SKM-1 (cell line): Measurements from ENCODE around the gene CCDC83.
A peak's percentile ranks its signal among the peaks of the same experiment; 100 is the strongest.
"Not testable (repeated sequence)": the region's sequence is repeated elsewhere in the genome, so short reads cannot be mapped to it uniquely, and the experiment has no call there.

Source experiments
- DNase-seq: peaks from one replicate; lab custom pipeline; 2025; ENCODE audit not compliant: unreplicated experiment; lab: John Stamatoyannopoulos, UW

The CCDC83 gene

DNA sequence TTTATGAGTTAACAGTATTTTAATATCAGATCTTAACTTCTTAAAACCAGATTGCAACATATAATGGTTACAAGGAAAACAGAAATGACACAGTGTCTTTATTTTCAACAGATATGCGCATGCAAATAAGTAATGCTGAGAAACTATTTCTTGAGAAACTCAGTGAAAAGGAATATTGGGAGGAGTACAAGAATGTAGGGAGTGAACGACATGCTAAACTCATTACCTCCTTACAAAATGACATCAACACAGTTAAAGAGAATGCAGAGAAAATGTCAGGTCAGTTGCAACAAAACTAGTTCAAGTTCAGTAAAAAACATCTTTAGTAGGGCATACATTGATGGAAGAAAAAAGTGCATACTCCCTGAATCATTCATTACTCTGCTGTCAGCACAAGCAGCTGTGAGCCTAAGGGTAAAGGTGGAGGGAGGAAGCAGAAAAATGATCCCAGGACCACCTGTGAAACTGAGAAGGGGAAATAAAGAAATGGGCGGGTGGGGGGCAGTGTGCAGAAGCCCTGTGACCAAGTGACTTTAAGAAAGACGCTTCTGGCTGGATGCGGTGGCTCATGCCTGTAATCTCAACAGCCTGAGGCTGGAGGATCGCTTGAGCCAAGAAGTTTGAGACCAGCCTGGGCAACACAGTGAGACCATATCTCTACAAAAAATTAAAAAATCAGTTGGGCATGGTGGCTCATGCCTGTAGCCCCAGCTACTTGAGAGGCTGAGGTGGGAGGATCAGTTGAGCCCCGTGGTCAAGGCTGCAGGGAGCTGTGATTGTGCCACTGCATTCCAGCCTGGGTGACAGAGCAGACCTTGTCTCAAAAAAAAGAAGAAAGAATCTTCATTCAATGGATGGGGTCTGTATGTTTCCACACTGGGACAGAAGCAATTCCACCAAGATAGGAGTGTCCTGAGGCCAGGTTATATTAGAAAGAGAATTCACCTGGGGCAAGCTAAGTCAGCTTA, 31.2 kb downstream of the CCDC83 start:
- no peak for DNase-seq

DNA sequence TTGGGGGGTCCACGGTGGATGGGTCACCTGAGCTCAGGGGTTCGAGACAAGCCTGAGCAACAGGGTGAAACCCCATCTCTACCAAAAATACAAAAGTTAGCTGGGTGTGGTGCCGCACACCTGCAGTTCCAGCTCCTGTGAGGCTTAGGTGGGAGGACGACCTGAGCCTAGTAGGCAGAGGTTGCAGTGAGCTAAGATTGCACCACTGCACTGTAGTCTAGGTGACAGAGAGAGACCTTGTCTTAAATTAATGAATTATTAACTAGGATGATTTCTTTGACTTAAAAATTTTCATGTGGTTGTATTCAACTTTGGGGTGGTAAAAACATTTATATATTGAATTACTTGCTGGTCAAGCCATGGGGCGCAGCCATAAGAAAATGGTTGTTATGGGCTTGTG, 33.9 kb downstream of the CCDC83 start:
- DNase-seq: no peak

DNA sequence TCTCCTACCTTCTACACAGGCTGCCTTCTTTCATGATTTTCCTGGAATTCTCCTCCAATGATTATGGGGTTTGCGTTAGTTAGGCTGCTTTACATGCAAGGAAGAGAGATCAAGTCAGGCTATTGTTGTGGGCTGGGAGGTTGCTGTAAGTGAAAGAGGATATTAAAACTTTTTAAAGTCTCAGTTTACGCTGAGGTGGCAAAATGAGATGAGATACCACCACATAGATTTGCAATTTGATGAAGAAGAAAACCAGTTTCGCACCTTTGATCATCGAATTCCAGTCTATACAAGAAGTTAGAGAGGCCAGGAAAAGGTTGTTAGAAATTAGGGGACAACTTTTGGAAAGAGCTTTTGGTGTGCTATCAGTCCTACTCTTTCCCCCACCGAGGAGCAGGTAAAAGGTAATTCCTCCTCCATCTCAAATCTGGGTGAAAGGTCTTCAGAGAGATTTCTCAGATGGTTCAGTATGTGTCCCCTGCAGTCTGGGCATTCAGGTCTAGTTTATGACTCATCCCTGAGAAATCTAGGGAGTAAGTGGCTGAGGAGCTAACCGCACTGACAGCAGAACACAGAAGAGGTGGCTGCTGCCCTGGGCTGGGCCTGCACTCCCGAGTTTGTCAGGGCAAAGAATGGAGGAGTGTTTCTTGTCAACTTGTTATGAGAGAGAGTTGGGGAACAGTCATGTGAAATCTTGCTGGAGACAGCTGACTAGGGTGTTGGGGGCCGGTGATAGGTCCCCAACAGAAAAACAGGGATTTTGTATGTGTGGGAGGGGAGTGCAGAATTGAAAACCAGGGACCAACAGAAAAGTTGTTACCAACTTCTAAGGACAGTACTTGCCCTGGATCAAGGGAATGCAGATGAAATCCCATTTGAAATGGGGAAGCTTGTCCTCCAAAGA, 34.7 kb downstream of the CCDC83 start:
- no peak for DNase-seq

DNA sequence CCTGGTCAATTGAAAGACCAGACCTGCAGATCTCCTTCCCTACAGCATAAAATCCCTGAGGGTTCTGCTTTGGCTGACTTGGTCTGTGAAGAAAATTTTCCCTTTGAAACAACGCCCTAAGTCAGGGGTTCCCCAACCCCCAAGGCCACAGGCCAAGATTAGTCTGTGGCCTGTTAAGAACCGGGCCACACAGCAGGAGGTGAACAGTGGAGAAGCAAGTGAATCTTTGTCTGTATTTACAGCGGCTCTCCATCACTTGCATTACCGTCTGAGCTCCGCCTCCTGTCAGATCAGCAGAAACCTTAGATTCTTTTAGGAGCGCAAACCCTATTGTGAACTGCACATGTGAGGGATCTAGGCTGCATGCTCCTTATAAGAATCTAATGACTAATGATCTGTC, 38.2 kb downstream of the CCDC83 start:
- no peak for DNase-seq

DNA sequence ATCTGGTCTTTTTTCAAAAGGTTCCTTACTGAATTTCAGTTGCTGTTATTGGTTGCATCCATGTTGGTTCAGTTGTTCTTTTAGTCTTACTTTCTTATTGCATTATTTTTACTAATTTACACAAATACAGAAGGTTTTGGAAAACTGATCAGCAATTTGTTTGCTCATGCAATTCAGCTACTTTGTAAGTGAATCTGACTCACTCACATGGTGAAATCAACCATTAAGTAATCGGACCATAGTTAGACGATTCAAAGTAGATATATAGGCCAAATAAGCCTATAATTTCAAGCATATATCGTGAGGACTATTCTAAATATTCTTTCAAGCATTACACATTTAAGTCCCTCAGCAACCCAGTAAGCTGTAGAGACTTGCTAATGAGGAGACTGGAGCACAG, 41.7 kb downstream of the CCDC83 start:
- no peak for DNase-seq

DNA sequence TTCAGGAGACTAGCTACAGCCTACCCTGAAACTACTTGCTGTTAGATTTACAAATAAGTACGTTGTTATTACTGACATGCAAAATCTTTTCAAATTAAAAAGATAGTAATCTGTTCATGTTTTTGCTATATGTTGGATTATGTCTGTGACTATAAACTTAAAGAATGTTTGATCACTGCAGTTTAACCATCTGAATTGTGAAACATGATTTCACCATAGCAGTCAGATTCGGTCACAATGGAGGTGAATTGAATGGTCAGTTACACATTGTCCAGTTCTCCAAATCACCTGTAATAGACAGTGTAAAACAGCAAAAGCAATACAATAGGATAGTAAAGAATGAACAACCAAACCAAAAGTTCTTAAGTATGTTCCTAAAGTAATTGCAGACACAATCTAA, 43.3 kb downstream of the CCDC83 start:
- no peak for DNase-seq

DNA sequence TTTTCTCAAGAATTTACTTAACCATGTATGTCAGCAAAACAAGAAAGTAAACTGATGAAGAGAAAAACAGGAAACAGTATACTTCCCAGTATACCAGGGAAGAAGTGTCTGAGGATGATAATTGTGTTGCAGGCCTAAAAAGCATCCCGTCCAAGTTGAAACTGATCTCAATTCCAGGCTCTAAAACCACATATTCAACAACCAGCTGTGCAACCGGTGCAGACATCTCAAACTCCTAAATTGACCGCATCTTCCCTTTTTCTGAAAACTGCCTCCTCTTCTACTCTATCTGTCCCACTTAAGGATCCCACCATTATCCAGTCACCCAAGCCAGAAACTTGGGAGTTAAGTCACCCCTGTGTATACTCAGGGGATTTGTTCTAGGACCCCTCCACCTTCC, 47.2 kb downstream of the CCDC83 start:
- DNase-seq: no peak

DNA sequence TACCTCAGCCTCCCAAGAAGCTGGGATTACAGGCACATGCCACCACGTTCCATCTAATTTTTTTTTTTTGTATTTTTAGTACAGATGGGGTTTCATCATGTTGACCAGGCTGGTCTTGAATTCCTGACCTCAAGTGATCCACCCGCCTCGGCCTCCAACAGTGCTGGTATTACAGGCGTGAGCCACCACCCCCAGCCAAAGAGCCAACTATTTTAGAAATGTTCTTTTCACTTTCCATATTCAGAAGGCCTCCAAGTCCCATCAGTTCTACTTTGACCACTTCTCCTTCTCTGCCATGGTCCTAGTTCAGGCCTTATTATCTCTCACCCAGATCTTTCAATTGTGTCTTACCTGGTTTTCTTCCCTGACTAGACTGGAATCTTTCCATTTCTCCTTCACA, 48.2 kb downstream of the CCDC83 start:
- DNase-seq: no peak

DNA sequence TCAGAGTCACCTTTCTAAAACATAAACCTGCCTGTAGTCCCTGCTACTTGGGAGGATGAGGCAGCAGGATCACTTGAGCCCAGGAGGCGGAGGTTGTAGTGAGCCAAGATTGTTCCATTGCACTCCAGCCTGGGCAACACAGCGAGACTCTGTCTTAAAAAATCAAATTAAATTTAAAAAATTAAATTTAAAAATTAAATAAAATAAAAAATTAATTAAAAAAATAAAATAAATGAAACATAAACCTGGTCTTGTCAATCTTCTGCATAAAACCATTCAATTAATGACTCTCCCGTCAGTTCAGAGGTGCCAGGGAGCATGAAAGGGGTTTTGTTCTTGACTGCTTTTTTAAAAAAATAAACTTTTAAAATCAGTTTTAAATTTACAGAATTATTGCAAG, 48.6 kb downstream of the CCDC83 start:
- DNase-seq: no peak

DNA sequence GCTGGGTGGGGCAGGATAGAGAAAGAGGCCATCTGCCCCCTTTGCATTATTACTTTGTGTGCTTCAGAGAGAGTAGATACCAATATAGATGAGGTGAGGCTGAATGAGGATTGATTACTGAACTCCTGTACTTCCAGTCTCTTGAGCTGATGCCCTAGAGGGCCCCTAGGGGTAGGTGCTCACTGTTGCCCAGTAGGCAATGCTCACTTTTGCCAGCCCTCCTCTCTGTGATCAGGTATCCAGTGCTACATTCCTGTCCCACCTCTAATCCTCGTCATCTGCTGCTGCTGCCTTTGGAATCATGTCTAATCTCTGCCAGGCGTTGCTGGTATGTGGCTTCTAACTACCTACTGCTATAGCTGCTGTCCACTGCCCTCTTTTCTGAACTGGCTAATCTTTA, 57.2 kb downstream of the CCDC83 start:
- no peak for DNase-seq

DNA sequence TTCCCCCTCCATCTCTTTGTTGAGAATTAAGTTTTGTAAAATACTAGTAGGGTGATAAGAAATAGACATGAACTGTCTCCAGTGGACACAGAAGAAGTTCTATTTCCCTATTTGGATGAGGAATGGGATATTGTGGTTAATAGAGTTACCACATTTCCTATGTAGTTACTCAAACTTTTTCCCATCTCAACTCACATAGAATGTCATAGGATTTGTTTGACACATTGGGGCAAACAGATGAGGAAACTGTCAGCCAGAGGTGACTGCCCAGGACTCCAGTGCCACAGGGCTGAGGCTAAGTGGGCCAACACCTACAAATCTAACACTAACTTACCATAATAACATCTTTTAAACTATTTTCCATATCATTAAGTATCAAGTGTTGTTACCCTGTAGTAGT, 58.3 kb downstream of the CCDC83 start:
- peak; percentile 11 for DNase-seq

DNA sequence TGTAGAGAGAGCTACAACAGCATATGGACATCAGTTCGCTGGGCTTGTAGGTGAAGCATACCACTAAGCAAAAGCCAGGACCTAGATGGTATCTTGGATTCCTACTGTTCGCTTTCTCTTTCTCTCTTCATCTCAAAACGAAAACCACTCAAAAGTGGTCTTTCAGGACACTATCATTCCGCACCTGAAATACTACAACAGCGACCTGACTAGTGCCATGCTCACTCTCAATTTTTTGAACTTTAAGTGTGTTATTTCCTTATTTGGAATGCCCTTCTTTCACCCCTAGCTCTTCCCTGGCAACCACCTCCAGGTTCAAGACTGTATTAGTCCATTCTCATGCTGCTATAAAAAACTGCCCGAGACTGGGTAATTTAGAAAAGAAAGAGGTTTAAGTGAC, 59.2 kb downstream of the CCDC83 start:
- no peak for DNase-seq

DNA sequence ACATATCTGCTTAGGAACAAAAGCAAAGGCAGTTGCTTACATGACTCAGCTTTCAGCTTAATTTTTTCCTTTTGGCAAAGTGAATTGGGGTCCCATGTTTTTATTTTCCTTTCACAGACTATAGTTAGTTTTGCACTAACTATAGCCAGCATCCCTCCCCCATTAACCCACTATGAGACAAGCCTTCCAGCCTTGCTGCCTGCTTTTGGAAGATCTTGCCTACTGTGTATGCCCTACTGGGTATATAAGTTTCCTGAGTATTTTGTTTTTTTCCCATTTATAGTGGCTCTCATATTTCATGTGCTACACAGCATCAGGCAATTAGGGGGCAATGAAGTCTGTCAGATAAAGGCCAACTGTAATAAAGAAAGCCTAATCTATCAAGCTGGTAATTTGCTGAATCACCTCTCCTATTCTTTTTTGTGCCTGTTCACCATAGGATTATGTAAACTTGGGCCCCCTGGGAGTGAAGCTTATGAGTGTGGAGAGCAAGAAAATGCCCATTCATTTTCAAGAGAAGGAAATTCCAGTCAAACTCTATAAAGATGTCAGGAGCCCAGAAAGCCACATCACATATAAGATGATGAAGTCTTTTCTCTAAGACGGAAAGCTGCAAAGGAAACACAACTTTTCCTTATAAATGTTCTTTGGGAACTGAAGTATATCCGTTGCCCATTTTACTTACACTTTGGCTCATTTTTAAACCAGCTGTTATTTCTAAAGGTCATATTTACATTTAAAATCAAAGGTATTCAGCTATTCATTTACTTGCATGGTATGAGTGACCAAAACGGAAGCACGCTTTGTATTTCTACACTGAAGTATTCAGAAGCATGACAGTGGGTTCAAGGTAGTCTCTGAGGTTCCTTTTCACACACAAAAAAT, 64.0 kb downstream of the CCDC83 start:
- no peak for DNase-seq

DNA sequence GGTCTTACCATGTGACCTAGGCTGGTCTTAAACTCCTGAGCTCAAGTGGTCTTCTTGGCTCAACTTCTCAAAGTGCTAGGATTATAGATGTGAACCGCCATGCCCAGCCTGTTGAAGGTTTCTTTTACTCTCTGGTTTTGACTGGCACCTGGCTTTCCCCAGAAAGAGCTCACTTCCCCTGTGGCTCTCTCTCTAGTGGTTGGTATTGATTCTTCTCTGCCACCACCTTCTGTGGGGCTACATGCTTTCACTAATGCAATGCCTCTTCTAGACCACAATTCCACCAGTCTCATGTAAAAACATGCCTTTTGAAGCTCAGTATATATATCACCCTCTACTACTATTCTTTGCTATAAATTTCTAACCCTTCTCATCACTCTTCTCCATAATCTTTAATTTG, 67.2 kb downstream of the CCDC83 start:
- no peak for DNase-seq

DNA sequence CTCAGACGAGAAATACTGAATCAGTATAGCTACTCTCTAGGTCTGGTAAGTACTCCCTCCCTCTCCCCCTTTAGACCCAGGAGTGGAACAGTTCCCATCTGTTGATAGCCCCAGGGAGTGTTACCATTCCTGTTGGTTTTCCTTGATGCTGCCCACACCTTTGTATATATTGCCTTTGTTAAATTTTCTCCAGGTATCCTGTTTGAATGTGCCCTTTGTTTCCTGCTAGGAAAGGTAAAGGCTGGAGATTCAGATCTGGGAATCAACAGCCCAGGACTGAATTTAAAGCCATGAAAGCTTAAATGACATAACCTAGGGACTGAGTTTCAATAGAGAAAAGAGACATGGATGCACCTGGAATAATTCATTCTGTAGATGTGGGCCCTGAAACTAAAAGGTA, 68.3 kb downstream of the CCDC83 start:
- no peak for DNase-seq

DNA sequence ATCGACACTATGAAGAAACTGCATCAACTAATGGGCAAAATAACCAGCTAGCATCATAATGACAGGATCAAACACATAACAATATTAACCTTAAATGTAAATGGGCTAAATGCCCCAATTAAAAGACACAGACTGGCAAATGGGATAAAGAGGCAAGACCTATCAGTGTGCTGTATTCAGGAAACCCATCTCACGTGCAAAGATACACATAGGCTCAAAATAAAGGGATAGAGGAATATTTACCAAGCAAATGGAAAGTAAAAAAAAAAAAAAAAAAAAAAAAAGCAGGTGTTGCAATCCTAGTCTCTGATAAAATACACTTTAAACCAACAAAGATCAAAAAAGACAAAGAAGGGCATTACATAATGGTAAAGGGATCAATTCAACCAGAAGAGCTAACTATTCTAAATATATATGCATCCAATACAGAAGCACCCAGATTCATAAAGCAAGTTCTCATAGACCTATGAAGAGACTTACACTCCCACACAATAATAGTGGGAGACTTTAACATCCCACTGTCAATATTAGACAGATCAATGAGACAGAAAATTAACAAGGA, 71.6 kb downstream of the CCDC83 start:
- DNase-seq: not testable (repeated sequence)

DNA sequence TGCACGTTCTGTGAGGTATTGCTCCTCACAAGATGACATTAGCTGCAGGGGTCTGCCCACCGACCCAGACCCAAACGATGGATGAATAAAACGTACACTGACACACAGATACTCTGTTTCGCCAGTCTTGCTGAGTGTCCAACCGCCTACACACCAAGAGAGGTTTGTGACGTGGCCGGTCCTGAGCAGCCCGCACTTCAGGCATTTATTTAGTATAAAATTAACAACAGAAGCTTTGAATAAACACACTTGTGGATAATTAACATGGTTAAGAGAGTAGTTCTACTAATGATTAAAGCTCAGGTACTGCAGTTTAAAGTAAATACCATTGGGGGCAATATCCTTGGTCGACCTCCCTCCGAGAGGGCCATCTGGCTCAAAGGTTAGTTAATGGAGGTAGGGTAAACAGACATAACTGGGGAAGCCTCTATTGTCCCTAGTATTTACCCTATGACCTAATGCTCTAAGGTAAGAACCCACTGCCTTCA, 75.7 kb downstream of the CCDC83 start:
- DNase-seq: no peak

DNA sequence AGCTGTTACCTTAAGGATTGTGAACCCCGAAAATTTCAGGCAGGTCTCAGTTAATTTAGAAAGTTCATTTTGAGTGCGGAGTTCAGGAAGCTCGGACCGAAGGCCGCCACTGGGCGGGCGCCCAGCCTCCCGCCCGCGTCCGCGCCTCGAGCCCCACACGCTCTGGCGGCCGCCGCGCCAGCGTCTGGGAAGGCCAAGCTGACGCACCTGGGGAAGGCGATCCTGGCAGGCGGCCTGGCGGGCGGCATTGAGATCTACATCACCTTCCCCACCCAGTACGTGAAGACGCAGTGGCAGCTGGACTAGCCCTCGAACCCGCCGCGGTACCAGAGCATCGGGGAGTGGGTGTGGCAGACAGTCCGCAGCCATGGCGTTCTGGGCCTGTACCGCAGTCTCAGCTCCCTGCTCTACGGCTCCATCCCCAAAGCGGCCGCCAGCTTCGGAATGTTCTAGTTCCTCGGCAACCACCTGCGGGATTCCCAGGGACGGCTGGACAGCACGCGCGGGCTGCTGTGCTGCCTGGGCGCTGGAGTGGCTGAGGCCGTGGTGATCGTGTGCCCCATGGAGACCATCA, 79.5 kb downstream of the CCDC83 start:
- no peak for DNase-seq

DNA sequence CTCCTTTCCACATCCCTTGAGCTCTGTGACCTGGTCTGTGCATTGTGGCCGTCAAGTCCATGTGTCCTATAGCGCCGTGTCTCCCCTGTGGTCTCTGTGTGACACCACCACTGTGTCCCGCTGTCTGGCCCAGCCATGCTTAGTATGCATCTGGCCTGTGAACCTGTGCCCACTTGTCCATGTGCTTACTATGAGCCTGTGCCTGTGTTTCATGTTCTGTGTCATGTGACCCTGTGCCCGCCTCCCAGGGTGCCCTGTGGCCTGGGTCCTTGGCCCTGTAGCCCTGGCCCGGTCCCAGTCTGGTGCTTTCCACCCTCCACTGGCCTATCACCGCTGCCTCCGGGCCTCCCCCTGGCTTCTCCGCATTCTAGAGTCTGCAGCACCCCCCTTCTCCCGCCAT, 80.6 kb downstream of the CCDC83 start:
- no peak for DNase-seq

DNA sequence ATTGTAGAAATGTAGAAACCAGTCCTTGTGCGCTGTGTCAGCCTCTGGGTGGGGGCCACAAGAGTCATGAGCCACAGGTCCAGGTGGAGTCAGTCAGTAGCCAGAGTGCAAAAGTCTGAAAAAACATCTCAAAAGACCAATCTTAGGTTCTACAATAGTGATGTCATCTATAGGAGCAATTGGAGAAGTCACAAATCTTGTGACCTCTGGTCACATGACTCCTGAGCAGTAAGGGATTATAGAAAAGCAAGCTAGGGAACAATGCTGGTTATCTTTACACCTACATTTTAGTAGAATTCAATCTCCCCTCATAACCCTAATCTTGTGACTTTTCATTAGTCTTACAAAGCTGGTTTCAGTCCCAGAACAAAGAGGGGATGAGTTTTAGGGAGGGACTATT, 82.7 kb downstream of the CCDC83 start:
- DNase-seq: no peak
